ENCODE data around the gene FGF12.
"Not testable (repeated sequence)": the region's sequence is repeated elsewhere in the genome, so short reads cannot be mapped to it uniquely, and the experiment has no call there.

Gene FGF12

GRCh38 chr3:192577811-192578210 lies 149.5 kb downstream of the FGF12 start:
- no peak for DNase-seq

GRCh38 chr3:192577271-192577670 lies 150.1 kb downstream of the FGF12 start:
- DNase-seq, result no peak

GRCh38 chr3:192576704-192577103 lies 150.6 kb downstream of the FGF12 start:
- DNase-seq, result not testable (repeated sequence)

GRCh38 chr3:192575879-192576506 lies 151.3 kb downstream of the FGF12 start:
- no peak for DNase-seq

GRCh38 chr3:192573240-192573639 lies 154.1 kb downstream of the FGF12 start:
- no peak for DNase-seq

GRCh38 chr3:192570821-192571791 lies 156.2 kb downstream of the FGF12 start:
- peak; percentile 25 for DNase-seq

GRCh38 chr3:192570315-192570714 lies 157.0 kb downstream of the FGF12 start:
- DNase-seq, result no peak

GRCh38 chr3:192566706-192567290 lies 160.5 kb downstream of the FGF12 start:
- peak; percentile 75 for DNase-seq

- peak; percentile 13 for DNase-seq
Observed at GRCh38 chr3:192564611-192565010, 162.7 kb downstream of the FGF12 start.

- DNase-seq, result no peak
Observed at GRCh38 chr3:192563417-192563816, 163.9 kb downstream of the FGF12 start.

- no peak for DNase-seq
Observed at GRCh38 chr3:192553707-192554106, 173.6 kb downstream of the FGF12 start.

GRCh38 chr3:192550356-192550755 lies 177.0 kb downstream of the FGF12 start:
- DNase-seq, result no peak

- no peak for DNase-seq
Observed at GRCh38 chr3:192545333-192545732, 182.0 kb downstream of the FGF12 start.

GRCh38 chr3:192543163-192543562 lies 184.2 kb downstream of the FGF12 start:
- DNase-seq, result no peak

- no peak for DNase-seq
Observed at GRCh38 chr3:192516820-192517219, 210.5 kb downstream of the FGF12 start.

- no peak for DNase-seq
Observed at GRCh38 chr3:192515664-192516045, 211.7 kb downstream of the FGF12 start.

- no peak for DNase-seq
Observed at GRCh38 chr3:192514754-192515663, 212.3 kb downstream of the FGF12 start.

GRCh38 chr3:192514081-192514753 lies 213.1 kb downstream of the FGF12 start:
- DNase-seq, result peak; percentile 13

GRCh38 chr3:192505731-192506130 lies 221.6 kb downstream of the FGF12 start:
- no peak for DNase-seq

- DNase-seq, result no peak
Observed at GRCh38 chr3:192501401-192501800, 225.9 kb downstream of the FGF12 start.

- DNase-seq, result no peak
Observed at GRCh38 chr3:192496905-192497587, 230.3 kb downstream of the FGF12 start.
